ENCODE results near the gene HECTD3. TPM values are rescaled to one million over a fixed set of nuclear protein-coding genes. Genes with fewer than 3 reads are reported as not detected.
"Not testable (repeated sequence)": the region's sequence is repeated elsewhere in the genome, so short reads cannot be mapped to it uniquely, and the experiment has no call there.

HECTD3 gene
- polyA plus RNA-seq, 1 donor, result 31.8 TPM

GRCh38 chr1:45014321-45015028 lies 3.4 kb upstream of the HECTD3 start:
- peak; percentile 62 for DNase-seq (ENCODE audit: low read depth)

GRCh38 chr1:45013551-45014209 lies 2.6 kb upstream of the HECTD3 start:
- DNase-seq (ENCODE audit: low read depth), result no peak

GRCh38 chr1:45012639-45013278 lies 1.6 kb upstream of the HECTD3 start:
- DNase-seq (ENCODE audit: low read depth), result no peak

- DNase-seq (ENCODE audit: low read depth), result peak; percentile 93
These were observed 914 bp upstream of the HECTD3 start, which contains the start of gene UROD for GRCh38 chr1:45011837-45012638. Gene UROD (plus strand): TSS chr1:45012254. CDS start chr1:45012266, 12 bp downstream.

- DNase-seq (ENCODE audit: low read depth), result no peak
These were observed 919 bp downstream of the HECTD3 start for GRCh38 chr1:45009956-45010854.

- no peak for DNase-seq (ENCODE audit: low read depth)
These were observed 1.7 kb downstream of the HECTD3 start for GRCh38 chr1:45009296-45009865.

GRCh38 chr1:45008516-45008915 lies 2.6 kb downstream of the HECTD3 start:
- DNase-seq (ENCODE audit: low read depth), result no peak

GRCh38 chr1:45008076-45008475 lies 3.0 kb downstream of the HECTD3 start:
- no peak for DNase-seq (ENCODE audit: low read depth)

GRCh38 chr1:45007311-45007710 lies 3.8 kb downstream of the HECTD3 start:
- DNase-seq (ENCODE audit: low read depth), result no peak

- no peak for DNase-seq (ENCODE audit: low read depth)
These were observed 5.4 kb downstream of the HECTD3 start for GRCh38 chr1:45005761-45006160.

- DNase-seq (ENCODE audit: low read depth), result no peak
These were observed 6.7 kb downstream of the HECTD3 start for GRCh38 chr1:45004281-45004920.

- no peak for DNase-seq (ENCODE audit: low read depth)
These were observed 7.4 kb downstream of the HECTD3 start for GRCh38 chr1:45003741-45004140.

GRCh38 chr1:45002650-45003645 lies 8.2 kb downstream of the HECTD3 start:
- no peak for DNase-seq (ENCODE audit: low read depth)

- not testable (repeated sequence) for DNase-seq (ENCODE audit: low read depth)
These were observed 9.5 kb downstream of the HECTD3 start for GRCh38 chr1:45001576-45001975.

GRCh38 chr1:45001011-45001481 lies 10.1 kb downstream of the HECTD3 start:
- DNase-seq (ENCODE audit: low read depth), result no peak

GRCh38 chr1:44999232-44999631 lies 11.9 kb downstream of the HECTD3 start:
- DNase-seq (ENCODE audit: low read depth), result no peak

- no peak for DNase-seq (ENCODE audit: low read depth)
These were observed 15.5 kb downstream of the HECTD3 start for GRCh38 chr1:44995467-44996238.

All from forelimb muscle (tissue), 1 donor.